ENCODE data around the gene ZMYM2.

Gene ZMYM2

DNA sequence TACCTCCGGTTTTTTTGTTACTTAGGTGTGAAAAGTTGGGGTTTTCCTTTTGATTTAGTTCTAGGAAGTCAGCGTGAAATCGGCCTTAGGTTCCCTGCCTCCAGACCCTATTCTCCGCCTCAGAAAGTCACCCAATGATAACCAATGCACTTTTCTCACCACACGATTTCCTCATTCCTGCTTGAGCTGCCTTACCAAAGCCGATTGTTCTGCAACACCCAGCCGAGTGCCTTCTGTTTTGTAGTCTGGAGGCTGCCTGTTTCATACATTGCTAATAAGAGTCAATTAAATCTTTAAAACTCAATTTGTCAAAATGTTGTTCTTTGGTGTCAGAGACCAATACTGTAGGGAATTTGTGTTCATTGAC is 162.6 kb downstream of the ZMYM2 start:
- Histone ChIP-seq H3K4me1 (ENCODE audit: low read length) (peaks cover 10% of the 10 kb centered on the region), H3K27me3 (replicated peaks; ENCODE audit: insufficient read depth, low read length) (no peaks in the 10 kb centered on the region), H3K9me2 (replicated peaks; ENCODE audit: insufficient read depth, low read length) (no peaks in the 10 kb centered on the region), H4K20me1 (ENCODE audit: insufficient read depth, low read length) (no peaks in the 10 kb centered on the region), H3K27ac (ENCODE audit: low read length) (peak overlapping the region; percentile 68; the same call in 1 of the 2 replicates), H3K9me3 (replicated peaks; ENCODE audit: insufficient read depth, low read length) (no peaks in the 10 kb centered on the region), H3F3A (ENCODE audit: insufficient read depth, low read length) (peaks cover 12% of the 10 kb centered on the region), H3K4me2 (ENCODE audit: low read depth, low read length) (peak overlapping the region; percentile 46; the same call in 1 of the 2 replicates), H3K36me3 (replicated peaks; ENCODE audit: insufficient read depth, low read length) (no peaks in the 10 kb centered on the region), H3K9ac (ENCODE audit: low read length) (no peak overlapping the region), H3K4me3 (ENCODE audit: low read length) (peak overlapping the region; percentile 45), H3K79me2 (ENCODE audit: low read length) (no peaks in the 10 kb centered on the region), H2AFZ (ENCODE audit: low read length) (no peak overlapping the region)
- DNase-seq: no peak
- TF ChIP-seq EZH2phosphoT487 (IDR thresholded peaks at IDR 0.05; ENCODE audit: low read length) (no peak), EZH2 (optimal IDR thresholded peaks at IDR 0.05; ENCODE audit: low read depth, low read length) (no peak)
- TF ChIP-seq, protein P1, sequence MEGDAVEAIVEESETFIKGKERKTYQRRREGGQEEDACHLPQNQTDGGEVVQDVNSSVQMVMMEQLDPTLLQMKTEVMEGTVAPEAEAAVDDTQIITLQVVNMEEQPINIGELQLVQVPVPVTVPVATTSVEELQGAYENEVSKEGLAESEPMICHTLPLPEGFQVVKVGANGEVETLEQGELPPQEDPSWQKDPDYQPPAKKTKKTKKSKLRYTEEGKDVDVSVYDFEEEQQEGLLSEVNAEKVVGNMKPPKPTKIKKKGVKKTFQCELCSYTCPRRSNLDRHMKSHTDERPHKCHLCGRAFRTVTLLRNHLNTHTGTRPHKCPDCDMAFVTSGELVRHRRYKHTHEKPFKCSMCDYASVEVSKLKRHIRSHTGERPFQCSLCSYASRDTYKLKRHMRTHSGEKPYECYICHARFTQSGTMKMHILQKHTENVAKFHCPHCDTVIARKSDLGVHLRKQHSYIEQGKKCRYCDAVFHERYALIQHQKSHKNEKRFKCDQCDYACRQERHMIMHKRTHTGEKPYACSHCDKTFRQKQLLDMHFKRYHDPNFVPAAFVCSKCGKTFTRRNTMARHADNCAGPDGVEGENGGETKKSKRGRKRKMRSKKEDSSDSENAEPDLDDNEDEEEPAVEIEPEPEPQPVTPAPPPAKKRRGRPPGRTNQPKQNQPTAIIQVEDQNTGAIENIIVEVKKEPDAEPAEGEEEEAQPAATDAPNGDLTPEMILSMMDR (IDR thresholded peaks at IDR 0.05; ENCODE audit: low read length): no peak

DNA sequence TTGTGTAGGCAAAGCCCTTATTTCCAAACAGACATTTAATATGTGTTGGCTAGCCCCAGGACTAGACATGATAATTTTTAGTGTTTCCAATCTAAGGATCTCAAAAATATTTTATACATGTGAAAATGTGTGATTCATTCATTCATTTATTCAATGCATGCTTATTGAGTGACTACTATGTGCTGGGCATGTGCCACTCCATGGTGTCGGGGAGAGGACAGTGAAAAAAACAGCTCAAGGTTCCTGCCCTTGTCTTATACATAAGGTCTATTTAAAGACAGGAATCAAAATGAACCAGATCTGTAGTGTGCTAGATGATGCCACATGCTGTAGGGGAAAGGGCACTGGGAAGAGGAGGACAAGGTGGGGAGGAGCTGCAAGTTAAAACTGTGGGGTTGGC is 165.8 kb downstream of the ZMYM2 start:
- DNase-seq: no peak
- Histone ChIP-seq H3K27ac (ENCODE audit: low read length) (no peak overlapping the region), H3K4me1 (ENCODE audit: low read length) (peaks cover 10% of the 10 kb centered on the region), H3K36me3 (replicated peaks; ENCODE audit: insufficient read depth, low read length) (no peaks in the 10 kb centered on the region), H3K79me2 (ENCODE audit: low read length) (no peaks in the 10 kb centered on the region), H3K9ac (ENCODE audit: low read length) (no peak overlapping the region), H3K4me2 (ENCODE audit: low read depth, low read length) (no peak overlapping the region), H2AFZ (ENCODE audit: low read length) (no peak overlapping the region), H4K20me1 (ENCODE audit: insufficient read depth, low read length) (no peaks in the 10 kb centered on the region), H3K9me2 (replicated peaks; ENCODE audit: insufficient read depth, low read length) (no peaks in the 10 kb centered on the region), H3K9me3 (replicated peaks; ENCODE audit: insufficient read depth, low read length) (no peaks in the 10 kb centered on the region), H3K27me3 (replicated peaks; ENCODE audit: insufficient read depth, low read length) (no peaks in the 10 kb centered on the region), H3F3A (ENCODE audit: insufficient read depth, low read length) (peaks cover 10% of the 10 kb centered on the region), H3K4me3 (ENCODE audit: low read length) (no peak overlapping the region)
- TF ChIP-seq, protein P1 (IDR thresholded peaks at IDR 0.05; ENCODE audit: low read length): no peak
- TF ChIP-seq EZH2 (optimal IDR thresholded peaks at IDR 0.05; ENCODE audit: low read depth, low read length): no peak
- TF ChIP-seq EZH2phosphoT487 (IDR thresholded peaks at IDR 0.05; ENCODE audit: low read length): no peak

DNA sequence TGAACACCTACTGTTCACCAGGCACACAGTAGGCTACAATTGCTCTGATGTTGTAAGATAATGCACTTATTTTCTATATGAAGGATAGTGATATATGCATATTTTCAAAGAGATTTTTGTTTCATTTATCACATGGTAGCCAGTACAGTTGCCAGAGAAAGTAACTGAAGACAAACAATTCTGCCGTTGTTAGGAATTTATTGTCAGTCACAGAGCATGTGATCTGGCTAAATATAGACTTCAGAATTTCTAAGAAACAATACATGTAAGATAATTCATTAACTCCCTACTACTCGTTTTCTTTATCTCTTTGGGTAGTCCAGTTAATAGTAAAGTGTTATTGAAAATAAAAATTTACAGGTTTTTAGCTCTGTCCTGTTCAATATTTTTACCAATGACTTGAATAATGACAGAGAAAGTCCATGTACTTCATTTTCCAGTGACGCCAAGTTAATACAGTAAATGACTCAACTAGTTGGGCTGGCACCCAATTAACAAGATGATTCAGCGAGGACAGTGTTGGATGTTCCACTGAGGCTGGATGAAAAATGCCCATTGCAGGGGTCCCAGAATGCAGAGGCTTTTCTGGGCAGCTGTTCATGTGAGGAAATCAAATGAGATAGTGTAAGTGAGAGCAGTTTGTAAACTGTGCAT is 166.7 kb downstream of the ZMYM2 start:
- no peaks in the 10 kb centered on the region for H3K36me3 ChIP-seq (replicated peaks; ENCODE audit: insufficient read depth, low read length)
- H3K27ac ChIP-seq (ENCODE audit: low read length): no peak overlapping the region
- peaks cover 2% of the 10 kb centered on the region for H3F3A ChIP-seq (ENCODE audit: insufficient read depth, low read length)
- no peaks in the 10 kb centered on the region for H3K9me3 ChIP-seq (replicated peaks; ENCODE audit: insufficient read depth, low read length)
- H3K79me2 ChIP-seq (ENCODE audit: low read length): no peaks in the 10 kb centered on the region
- no peak overlapping the region for H2AFZ ChIP-seq (ENCODE audit: low read length)
- 0 out of 2 replicates have a peak, but pooled peaks cover 4% of the 10 kb centered on the region for H3K4me1 ChIP-seq (ENCODE audit: low read length)
- H4K20me1 ChIP-seq (ENCODE audit: insufficient read depth, low read length): no peaks in the 10 kb centered on the region
- no peaks in the 10 kb centered on the region for H3K9me2 ChIP-seq (replicated peaks; ENCODE audit: insufficient read depth, low read length)
- H3K4me3 ChIP-seq (ENCODE audit: low read length): no peak overlapping the region
- H3K9ac ChIP-seq (ENCODE audit: low read length): no peak overlapping the region
- no peak for TF ChIP-seq EZH2 (optimal IDR thresholded peaks at IDR 0.05; ENCODE audit: low read depth, low read length)
- TF ChIP-seq EZH2phosphoT487 (IDR thresholded peaks at IDR 0.05; ENCODE audit: low read length): no peak
- TF ChIP-seq, protein P1 (IDR thresholded peaks at IDR 0.05; ENCODE audit: low read length): no peak
- no peaks in the 10 kb centered on the region for H3K27me3 ChIP-seq (replicated peaks; ENCODE audit: insufficient read depth, low read length)
- no peak overlapping the region for H3K4me2 ChIP-seq (ENCODE audit: low read depth, low read length)
- no peak for DNase-seq
